Raji (cell line): ENCODE measurements around the gene MAN2A1.

Source experiments
- POLR2A ChIP-seq: IDR thresholded peaks from 2 replicates; pipeline ENCODE4 v1.6.1; 2011; ENCODE audit warnings: low read depth, low read length, control low read depth; ENCODE audit not compliant: insufficient read depth

MAN2A1 gene

GRCh38 chr5:109788596-109788995 is 98.9 kb downstream of the MAN2A1 start:
- no peak for TF ChIP-seq POLR2A

DNA sequence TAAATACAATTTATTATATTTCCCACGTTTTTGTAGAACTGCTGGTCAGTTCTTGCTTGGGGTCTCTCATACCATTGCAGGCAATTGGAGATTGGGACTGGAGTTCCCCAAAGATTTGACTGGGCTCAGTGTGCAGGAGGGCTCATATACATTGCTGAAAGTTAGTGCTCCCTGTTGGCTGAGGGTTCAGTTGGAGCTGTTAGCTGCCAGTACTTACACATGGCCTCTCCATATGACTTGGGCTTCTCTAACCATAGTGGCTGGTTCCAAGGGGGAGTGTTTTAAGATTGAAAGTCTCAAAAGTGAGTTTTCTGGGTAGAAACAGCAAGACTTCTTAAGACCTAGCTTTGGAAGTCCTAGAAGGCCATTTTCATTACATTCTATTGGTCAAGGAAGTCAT is 102.9 kb downstream of the MAN2A1 start:
- TF ChIP-seq POLR2A = no peak

GRCh38 chr5:109803854-109804253 is 114.1 kb downstream of the MAN2A1 start:
- no peak for TF ChIP-seq POLR2A

DNA sequence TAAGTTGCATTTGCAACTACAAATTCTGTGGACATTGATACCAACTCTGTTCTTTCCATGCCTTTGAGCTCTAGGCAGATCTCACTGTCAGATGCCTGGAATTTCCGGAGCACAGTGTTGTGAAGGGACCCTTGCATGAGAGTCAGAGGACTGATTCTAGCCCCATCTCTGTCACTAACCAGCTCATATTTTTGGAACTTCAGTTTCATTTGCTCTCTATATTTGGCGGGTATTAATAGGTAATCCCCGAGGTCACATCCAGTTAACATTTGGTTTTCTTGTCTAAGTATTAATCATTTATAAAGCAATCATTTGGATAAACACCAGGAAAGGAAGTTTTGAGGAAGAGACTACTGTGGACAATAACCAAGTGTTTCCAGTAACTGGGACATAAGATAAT is 115.7 kb downstream of the MAN2A1 start:
- TF ChIP-seq POLR2A = no peak

GRCh38 chr5:109805883-109806282 is 116.2 kb downstream of the MAN2A1 start:
- no peak for TF ChIP-seq POLR2A

DNA sequence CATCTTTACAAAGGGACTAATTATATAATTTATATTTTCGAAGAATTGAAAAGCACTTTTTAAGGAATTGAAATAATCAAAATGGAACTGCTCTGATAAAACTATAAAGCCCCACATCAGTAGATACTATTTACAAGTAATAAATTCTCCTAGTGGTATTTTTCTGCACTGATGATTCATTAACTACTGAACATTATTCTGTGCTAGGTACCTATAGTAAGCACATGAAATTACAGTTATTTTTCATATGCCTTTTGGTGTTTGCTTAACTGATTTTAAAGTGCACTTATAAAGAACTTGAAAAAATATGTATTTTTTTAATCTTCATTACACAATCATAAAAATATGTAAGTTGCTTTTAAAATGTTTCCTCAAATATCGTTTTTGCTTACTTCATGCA is 123.0 kb downstream of the MAN2A1 start:
- TF ChIP-seq POLR2A = no peak

GRCh38 chr5:109816732-109817131 is 127.0 kb downstream of the MAN2A1 start:
- TF ChIP-seq POLR2A = no peak

- TF ChIP-seq POLR2A = no peak
Observed at GRCh38 chr5:109819878-109820277, 130.2 kb downstream of the MAN2A1 start.

GRCh38 chr5:109823597-109823996 is 133.9 kb downstream of the MAN2A1 start:
- TF ChIP-seq POLR2A = no peak

- no peak for TF ChIP-seq POLR2A
Observed at GRCh38 chr5:109825450-109825849, 135.7 kb downstream of the MAN2A1 start.

DNA sequence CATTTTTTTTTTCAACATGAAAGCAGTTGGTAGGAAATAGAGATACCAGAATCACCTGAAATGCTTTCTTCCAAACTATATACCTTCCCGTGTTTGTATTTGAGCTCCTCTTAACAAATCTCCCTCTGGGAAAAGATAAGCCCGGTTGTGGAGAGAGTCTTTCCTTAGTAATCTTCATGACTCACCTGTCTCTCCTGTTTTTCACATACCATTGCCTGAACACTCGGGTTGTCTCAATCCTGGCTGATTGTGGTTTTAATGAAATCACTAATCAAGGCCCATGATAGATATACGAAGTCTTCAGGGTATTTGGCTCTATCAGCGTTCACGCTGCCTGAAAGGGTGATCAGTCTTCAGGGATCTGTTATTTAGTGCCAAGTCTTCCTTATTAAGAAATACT is 136.7 kb downstream of the MAN2A1 start:
- TF ChIP-seq POLR2A = no peak

- no peak for TF ChIP-seq POLR2A
Observed at GRCh38 chr5:109829331-109829730, 139.6 kb downstream of the MAN2A1 start.

DNA sequence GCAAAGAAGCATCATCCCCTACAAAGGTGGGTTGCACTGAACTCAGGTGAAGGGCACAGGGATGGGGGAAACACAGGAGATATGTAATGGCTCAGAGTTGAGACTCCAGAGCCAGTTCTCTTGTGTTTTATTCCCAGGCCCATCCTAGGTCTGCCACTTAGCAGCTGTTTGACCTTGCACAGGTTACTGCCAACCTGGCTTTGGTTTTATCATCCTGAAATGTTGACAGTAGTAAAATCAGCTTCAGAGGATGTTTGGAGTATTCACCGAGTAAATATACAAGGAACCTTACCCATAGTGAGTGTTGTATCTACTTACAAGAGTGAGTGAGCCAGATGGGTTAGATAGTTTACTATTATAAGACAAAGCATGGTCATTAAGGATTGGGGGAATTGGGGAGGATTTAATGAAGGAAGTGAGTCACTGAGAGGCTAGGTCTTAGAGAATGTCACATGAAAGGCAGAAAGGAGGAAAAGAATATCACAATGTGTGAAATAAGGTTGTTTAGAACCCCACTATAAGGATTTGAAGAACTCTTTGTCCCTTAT is 141.3 kb downstream of the MAN2A1 start:
- no peak for TF ChIP-seq POLR2A

DNA sequence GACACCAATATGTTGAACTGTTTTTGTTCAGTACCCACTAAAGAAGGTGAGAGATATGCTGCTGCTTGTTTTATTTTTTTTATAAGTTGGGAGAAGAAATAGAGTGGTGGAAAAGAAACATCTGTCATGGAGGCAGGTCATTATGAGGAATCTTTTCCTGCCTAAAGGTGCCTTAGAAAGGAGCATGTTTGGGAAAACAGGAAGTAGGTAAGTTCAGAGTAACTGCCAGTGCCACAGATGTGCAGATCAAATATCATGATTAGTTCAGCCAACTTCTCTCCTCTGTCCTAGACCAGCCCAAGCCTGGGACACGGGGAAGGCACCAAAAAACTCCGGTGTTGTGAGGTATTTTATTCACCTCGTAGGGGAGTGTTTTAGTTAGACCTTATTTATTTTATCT is 144.2 kb downstream of the MAN2A1 start:
- TF ChIP-seq POLR2A = no peak

- no peak for TF ChIP-seq POLR2A
Observed at GRCh38 chr5:109836280-109836679, 146.6 kb downstream of the MAN2A1 start.

- no peak for TF ChIP-seq POLR2A
Observed at GRCh38 chr5:109837231-109837861, 147.6 kb downstream of the MAN2A1 start.

DNA sequence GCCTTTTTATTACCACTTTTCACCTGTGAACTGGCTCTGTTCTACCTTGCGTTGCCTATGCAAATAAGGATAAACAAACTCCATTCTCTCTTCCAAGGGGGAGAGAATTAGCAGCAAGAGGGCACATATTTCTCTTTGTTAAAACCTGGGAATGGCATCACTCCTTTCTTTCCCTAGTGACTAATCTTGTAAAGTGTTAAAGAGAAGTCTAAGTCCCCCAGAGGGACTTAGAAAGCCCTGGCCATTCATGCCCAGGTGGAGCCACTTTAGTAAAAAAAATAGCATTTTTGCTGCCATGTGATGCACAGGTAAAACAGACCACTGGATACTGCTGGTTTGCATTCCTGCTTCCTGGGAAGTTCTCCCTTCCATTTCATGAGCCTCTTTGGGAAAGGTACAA is 148.4 kb downstream of the MAN2A1 start:
- TF ChIP-seq POLR2A = no peak
